ENCODE data around the gene NDUFS6.

DNA sequence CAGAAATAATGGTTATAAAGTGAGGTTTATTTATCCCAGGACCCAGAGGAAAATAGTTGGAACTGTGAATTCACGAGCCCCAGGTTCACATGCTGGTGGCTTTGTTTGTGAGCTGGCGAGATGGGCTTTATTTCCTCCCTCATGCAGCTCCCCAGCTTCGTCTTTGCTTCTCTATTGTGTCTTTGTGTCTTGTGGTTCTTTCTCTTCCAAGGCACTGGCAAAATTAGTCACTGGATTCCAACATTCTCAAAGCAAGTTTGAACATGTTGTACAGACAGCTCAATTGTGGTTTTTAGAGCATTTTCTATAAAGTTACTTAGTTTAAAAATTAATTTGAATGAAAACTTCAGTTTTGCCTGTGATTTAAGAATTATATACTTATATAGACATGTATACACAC lies 7.2 kb downstream of the NDUFS6 start:
- no peak for TF ChIP-seq EZH2 (IDR thresholded peaks at IDR 0.05; ENCODE audit: insufficient read depth, low read length)
- TF ChIP-seq, protein P1, sequence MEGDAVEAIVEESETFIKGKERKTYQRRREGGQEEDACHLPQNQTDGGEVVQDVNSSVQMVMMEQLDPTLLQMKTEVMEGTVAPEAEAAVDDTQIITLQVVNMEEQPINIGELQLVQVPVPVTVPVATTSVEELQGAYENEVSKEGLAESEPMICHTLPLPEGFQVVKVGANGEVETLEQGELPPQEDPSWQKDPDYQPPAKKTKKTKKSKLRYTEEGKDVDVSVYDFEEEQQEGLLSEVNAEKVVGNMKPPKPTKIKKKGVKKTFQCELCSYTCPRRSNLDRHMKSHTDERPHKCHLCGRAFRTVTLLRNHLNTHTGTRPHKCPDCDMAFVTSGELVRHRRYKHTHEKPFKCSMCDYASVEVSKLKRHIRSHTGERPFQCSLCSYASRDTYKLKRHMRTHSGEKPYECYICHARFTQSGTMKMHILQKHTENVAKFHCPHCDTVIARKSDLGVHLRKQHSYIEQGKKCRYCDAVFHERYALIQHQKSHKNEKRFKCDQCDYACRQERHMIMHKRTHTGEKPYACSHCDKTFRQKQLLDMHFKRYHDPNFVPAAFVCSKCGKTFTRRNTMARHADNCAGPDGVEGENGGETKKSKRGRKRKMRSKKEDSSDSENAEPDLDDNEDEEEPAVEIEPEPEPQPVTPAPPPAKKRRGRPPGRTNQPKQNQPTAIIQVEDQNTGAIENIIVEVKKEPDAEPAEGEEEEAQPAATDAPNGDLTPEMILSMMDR (IDR thresholded peaks at IDR 0.05; ENCODE audit: insufficient read depth, low read depth, low read length) = no peak

Data from astrocyte (in vitro differentiated cells and primary cell).